Measurements from ENCODE around the gene FBXO46. TPM values are rescaled to one million over a fixed set of nuclear protein-coding genes. Genes with fewer than 3 reads are reported as not detected.

FBXO46 gene
- total and polyA plus RNA-seq, 2 donors (not counting 1 experiment from before 2014, with no cell fraction given) = 19.9 to 44.5 TPM

DNA sequence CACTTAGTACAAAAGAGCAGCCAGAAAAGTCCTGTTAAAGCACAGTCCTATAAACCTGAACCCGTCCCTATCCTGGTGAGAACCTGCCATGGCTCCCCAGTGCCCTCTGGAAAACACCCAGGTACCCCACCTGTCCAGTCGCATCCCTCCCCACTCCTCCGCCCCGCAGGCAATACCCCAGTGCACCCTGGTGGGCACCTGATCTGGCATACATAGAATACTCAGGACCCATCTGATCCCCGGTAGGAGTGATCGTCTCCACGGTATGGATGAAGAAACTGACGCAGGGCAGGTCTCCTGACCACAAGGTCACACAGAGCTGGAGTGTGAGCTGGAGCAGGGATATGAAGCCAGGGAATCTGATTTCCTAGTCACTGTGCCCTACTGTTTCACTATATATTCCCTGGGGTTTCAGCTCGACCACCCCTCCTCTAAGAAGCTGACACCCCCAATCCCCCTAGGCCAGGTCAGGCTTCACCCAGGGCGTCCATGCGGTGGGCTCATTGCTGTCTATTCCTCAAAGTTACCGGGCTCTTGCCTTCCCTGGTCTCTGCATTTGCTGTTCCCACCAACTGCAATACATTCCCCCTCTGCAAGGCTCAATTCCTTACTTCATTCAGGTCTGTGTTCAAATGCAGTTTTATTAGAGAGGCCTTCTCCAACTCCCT is 12.6 kb downstream of the FBXO46 start:
- peaks cover 0 to 13% of the 10 kb centered on the region in 2 experiments for H3K36me3 ChIP-seq (replicated peaks in 1 of 2; ENCODE audit: control extremely low read depth in 1 of 2, control insufficient read depth in 1 of 2, extremely low read depth in 1 of 2, insufficient read depth in 2 of 2, low read length in 1 of 2)
- ChIA-PET CTCF (interaction anchor here (0.6 to 5.0 kb wide), 7 partner anchors 8 to 51 kb away, joined by 3 to 57 read pairs (median 3); partner anchors contain the start of genes FBXO46, QPCTL, SIX5 and SNRPD2), POLR2A (interaction anchor here (0.5 to 2.4 kb wide), 7 partner anchors 12 to 260 kb away, joined by 3 to 41 read pairs (median 4); partner anchors contain the start of genes DMWD, FBXO46, QPCTL and SIX5)
- no peaks in the 10 kb centered on the region for H3K27me3 ChIP-seq (replicated peaks in 1 of 4; ENCODE audit: control extremely low read depth in 1 of 4, control insufficient read depth in 3 of 4, insufficient read depth in 4 of 4, low read length in 3 of 4)
- peak overlapping the region; percentile 75 for H2AFZ ChIP-seq (ENCODE audit: insufficient read depth, low read depth, low read length, poor library complexity, severe bottlenecking)
- H3K27ac ChIP-seq (ENCODE audit: low read length in 2 of 2) = peak overlapping the region; percentile 76 to 94
- H3K4me2 ChIP-seq (replicated peaks; ENCODE audit: low read depth, low read length, poor library complexity, severe bottlenecking) = peak overlapping the region; percentile 82
- peaks cover 0 to 3% (median 0%) of the 10 kb centered on the region in 3 donors for H3K9me3 ChIP-seq (ENCODE audit: control extremely low read depth in 1 of 3, control insufficient read depth in 2 of 3, insufficient read depth in 1 of 3, low read length in 2 of 3)
- DNase-seq = no peak
- TF ChIP-seq, protein P1, sequence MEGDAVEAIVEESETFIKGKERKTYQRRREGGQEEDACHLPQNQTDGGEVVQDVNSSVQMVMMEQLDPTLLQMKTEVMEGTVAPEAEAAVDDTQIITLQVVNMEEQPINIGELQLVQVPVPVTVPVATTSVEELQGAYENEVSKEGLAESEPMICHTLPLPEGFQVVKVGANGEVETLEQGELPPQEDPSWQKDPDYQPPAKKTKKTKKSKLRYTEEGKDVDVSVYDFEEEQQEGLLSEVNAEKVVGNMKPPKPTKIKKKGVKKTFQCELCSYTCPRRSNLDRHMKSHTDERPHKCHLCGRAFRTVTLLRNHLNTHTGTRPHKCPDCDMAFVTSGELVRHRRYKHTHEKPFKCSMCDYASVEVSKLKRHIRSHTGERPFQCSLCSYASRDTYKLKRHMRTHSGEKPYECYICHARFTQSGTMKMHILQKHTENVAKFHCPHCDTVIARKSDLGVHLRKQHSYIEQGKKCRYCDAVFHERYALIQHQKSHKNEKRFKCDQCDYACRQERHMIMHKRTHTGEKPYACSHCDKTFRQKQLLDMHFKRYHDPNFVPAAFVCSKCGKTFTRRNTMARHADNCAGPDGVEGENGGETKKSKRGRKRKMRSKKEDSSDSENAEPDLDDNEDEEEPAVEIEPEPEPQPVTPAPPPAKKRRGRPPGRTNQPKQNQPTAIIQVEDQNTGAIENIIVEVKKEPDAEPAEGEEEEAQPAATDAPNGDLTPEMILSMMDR (IDR thresholded peaks at IDR 0.05) = no peak
- TF ChIP-seq EZH2 (IDR thresholded peaks at IDR 0.05; ENCODE audit: borderline replicate concordance, insufficient read depth, low read depth, low read length, poor library complexity, severe bottlenecking) = no peak
- peak overlapping the region; percentile 91 for H3K4me3 Mint-ChIP-seq
- ATAC-seq (ENCODE audit: low read depth) = no peak
- peaks cover 18 to 25% of the 10 kb centered on the region in 2 donors for H3K4me1 ChIP-seq (ENCODE audit: control insufficient read depth in 2 of 2, insufficient read depth in 2 of 2, low read length in 2 of 2)
- intact Hi-C loops (cut with micrococcal nuclease) = loop anchor here (1.0 to 5.0 kb wide), 7 partner anchors 12 to 312 kb away; partner anchors contain the start of genes DMWD, FBXO46, OPA3 and POLR1G
- peak overlapping the region; percentile 42 to 90 (median 78) for H3K4me3 ChIP-seq (ENCODE audit: control extremely low read depth in 1 of 5, extremely low read depth in 1 of 5, insufficient read depth in 1 of 5, low read depth in 2 of 5, low read length in 4 of 5)
- H4K20me1 ChIP-seq (ENCODE audit: control insufficient read depth, insufficient read depth, low read length, poor library complexity, severe bottlenecking) = peaks cover 22% of the 10 kb centered on the region
- no peaks in the 10 kb centered on the region for H3K9me3 Mint-ChIP-seq (ENCODE audit: insufficient read depth)
- WGBS (ENCODE audit: insufficient coverage) = 71% methylated on average over 8 of the region's 12 CpGs
- H3K79me2 ChIP-seq (ENCODE audit: control insufficient read depth, insufficient read depth, low read length) = peaks cover 86% of the 10 kb centered on the region
- no peaks in the 10 kb centered on the region for H3K27me3 Mint-ChIP-seq
- H3K9ac ChIP-seq (ENCODE audit: low read length) = peak overlapping the region; percentile 77
- peaks cover 39% of the 10 kb centered on the region for H3K4me1 Mint-ChIP-seq
- H3K27ac Mint-ChIP-seq = peak overlapping the region; percentile 97
